Ishikawa (cell line): ENCODE results near the gene ZFAND5.

Experiments
- EGR1 ChIP-seq: IDR thresholded peaks from 2 replicates; pipeline ENCODE4 v1.6.1; 2012
- EP300 ChIP-seq: IDR thresholded peaks from 2 replicates; pipeline ENCODE4 v1.6.1; 2012; ENCODE audit warnings: borderline replicate concordance
- FOXM1 ChIP-seq: IDR thresholded peaks from 2 replicates; pipeline ENCODE4 v1.6.1; 2012; ENCODE audit warnings: low read depth, borderline replicate concordance
- RAD21 ChIP-seq: IDR thresholded peaks from 2 replicates; pipeline ENCODE4 v1.6.1; 2012; ENCODE audit warnings: low read depth
- REST ChIP-seq: IDR thresholded peaks from 2 replicates; pipeline ENCODE4 v1.6.1; 2012; ENCODE audit warnings: low read depth, mild to moderate bottlenecking
- TEAD4 ChIP-seq: IDR thresholded peaks from 2 replicates; pipeline ENCODE4 v1.6.1; 2012
- USF1 ChIP-seq: IDR thresholded peaks from 2 replicates; pipeline ENCODE4 v1.6.1; 2012
- YY1 ChIP-seq: IDR thresholded peaks from 2 replicates; pipeline ENCODE4 v1.6.1; 2012; ENCODE audit warnings: low read depth
- TF ChIP-seq, protein P1 (sequence below): IDR thresholded peaks from 2 replicates; pipeline ENCODE4 v1.6.1; 2012

DNA sequence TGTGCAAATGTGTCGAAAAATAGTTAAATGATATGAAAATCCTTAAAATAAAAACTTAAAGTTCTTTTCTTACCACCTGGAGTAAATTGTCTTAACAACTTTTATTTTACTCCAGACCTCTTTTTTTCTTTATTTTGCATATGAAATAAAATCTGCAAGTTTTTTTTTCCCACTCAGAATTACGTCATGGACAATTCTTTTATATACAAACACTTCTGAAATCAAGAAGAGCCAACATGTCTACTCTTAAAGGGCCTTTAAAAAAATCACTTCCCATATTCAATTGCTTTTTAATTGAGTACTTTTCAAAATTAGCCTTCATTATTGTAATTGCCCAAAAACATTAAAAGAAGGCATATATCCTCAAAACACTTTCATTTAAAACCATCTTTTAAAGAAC is 37.7 kb upstream of the ZFAND5 start:
- TF ChIP-seq FOXM1 (no peak), REST (no peak), EP300 (no peak), YY1 (no peak), RAD21 (no peak), TEAD4 (no peak), USF1 (no peak), EGR1 (no peak)
- TF ChIP-seq, protein P1, sequence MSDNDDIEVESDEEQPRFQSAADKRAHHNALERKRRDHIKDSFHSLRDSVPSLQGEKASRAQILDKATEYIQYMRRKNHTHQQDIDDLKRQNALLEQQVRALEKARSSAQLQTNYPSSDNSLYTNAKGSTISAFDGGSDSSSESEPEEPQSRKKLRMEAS = no peak
